Neural cell (in vitro differentiated cells): ENCODE results near the gene PARVG. TPM values are rescaled to one million over a fixed set of nuclear protein-coding genes. Genes with fewer than 3 reads are reported as not detected.
"Not testable (repeated sequence)": the region's sequence is repeated elsewhere in the genome, so short reads cannot be mapped to it uniquely, and the experiment has no call there.

Source experiments
- H2AFZ ChIP-seq: fragments of 200-600, 300-800 bp; sonication (generic), shearing (Covaris generic); 2 replicates; pipeline ENCODE4 v1.6.0; 2014; ENCODE audit warnings: low read depth, mild to moderate bottlenecking, antibody characterized with exemption, low read length, moderate library complexity
- H3F3A ChIP-seq: fragments of 200-600 bp; shearing (Covaris generic); 2 replicates; pipeline ENCODE4 v1.6.1; 2016; ENCODE audit warnings: mild to moderate bottlenecking, moderate library complexity, mixed read lengths, antibody characterized with exemption, low read length; ENCODE audit not compliant: insufficient read depth, poor library complexity, severe bottlenecking
- H3K27ac ChIP-seq: fragments of 200-600, 300-800 bp; sonication (generic), shearing (Covaris generic); 2 replicates; pipeline ENCODE4 v1.5.1; 2014; ENCODE audit warnings: mild to moderate bottlenecking, low read length, moderate library complexity
- H3K27me3 ChIP-seq: fragments of 300-800, 200-600 bp; sonication (generic), shearing (Covaris generic); 2 replicates; pipeline ENCODE4 v1.6.0; 2014; ENCODE audit warnings: mild to moderate bottlenecking, low read depth, low read length, moderate library complexity; ENCODE audit not compliant: insufficient read depth
- H3K36me3 ChIP-seq: fragments of 300-800, 200-600 bp; sonication (generic), shearing (Covaris generic); 2 replicates; pipeline ENCODE4 v1.5.1; 2014; ENCODE audit warnings: mild to moderate bottlenecking, antibody characterized with exemption, low read length, moderate library complexity; ENCODE audit not compliant: insufficient read depth
- H3K4me2 ChIP-seq: fragments of 300-800, 200-600 bp; sonication (generic), shearing (Covaris generic); 2 replicates; pipeline ENCODE4 v1.6.0; 2014; ENCODE audit warnings: mild to moderate bottlenecking, low read length
- H3K4me3 ChIP-seq: fragments of 300-800, 200-600 bp; sonication (generic), shearing (Covaris generic); 2 replicates; pipeline ENCODE4 v1.5.1; 2014; ENCODE audit warnings: mild to moderate bottlenecking, low read length, moderate library complexity
- H3K79me2 ChIP-seq: fragments of 200-600 bp; shearing (Covaris generic); replicated peaks from 2 replicates; pipeline ENCODE4 v1.6.0; 2014; ENCODE audit warnings: mild to moderate bottlenecking, low read length, moderate library complexity; ENCODE audit not compliant: insufficient read depth
- H3K9ac ChIP-seq: fragments of 300-800, 200-600 bp; sonication (generic), shearing (Covaris generic); 2 replicates; pipeline ENCODE4 v1.6.1; 2016; ENCODE audit warnings: mild to moderate bottlenecking, low read length, mixed read lengths
- H3K9me2 ChIP-seq: fragments of 200-600 bp; shearing (Covaris generic); 2 replicates; pipeline ENCODE4 v1.6.1; 2016; ENCODE audit warnings: mild to moderate bottlenecking, low read length, mixed read lengths; ENCODE audit not compliant: insufficient read depth
- H3K9me3 ChIP-seq: fragments of 200-600, 300-800 bp; sonication (generic), shearing (Covaris generic); 2 replicates; pipeline ENCODE4 v1.6.1; 2016; ENCODE audit warnings: mild to moderate bottlenecking, mixed run types, low read length, moderate library complexity, mixed read lengths
- H4K20me1 ChIP-seq: fragments of 200-600 bp; shearing (Covaris generic); 2 replicates; pipeline ENCODE4 v1.6.1; 2016; ENCODE audit warnings: mild to moderate bottlenecking, mixed run types; ENCODE audit not compliant: insufficient read depth
- EP300 ChIP-seq: fragments of 450-650 bp; conservative IDR thresholded peaks from 2 replicates; pipeline ENCODE4 v1.6.1; 2014; ENCODE audit warnings: antibody characterized with exemption, mild to moderate bottlenecking, moderate library complexity; ENCODE audit not compliant: poor library complexity, severe bottlenecking
- EZH2 ChIP-seq: fragments of 200-600, 300-800 bp; shearing (Covaris generic), sonication (generic); IDR thresholded peaks from 2 replicates; pipeline ENCODE4 v1.6.1; 2014; ENCODE audit warnings: antibody characterized with exemption, low read length, borderline replicate concordance, mild to moderate bottlenecking; ENCODE audit not compliant: insufficient read depth, poor library complexity, severe bottlenecking
- MXI1 ChIP-seq: fragments of 450-650 bp; conservative IDR thresholded peaks from 2 replicates; pipeline ENCODE4 v1.6.1; 2014; ENCODE audit warnings: antibody characterized with exemption, mild to moderate bottlenecking; ENCODE audit not compliant: poor library complexity, severe bottlenecking
- POLR2AphosphoS5 ChIP-seq: IDR thresholded peaks from 2 replicates; pipeline ENCODE4 v1.6.1; 2012
- SMC3 ChIP-seq: fragments of 450-650 bp; conservative IDR thresholded peaks from 2 replicates; pipeline ENCODE4 v1.6.1; 2014; ENCODE audit warnings: antibody characterized with exemption, mild to moderate bottlenecking, moderate library complexity; ENCODE audit not compliant: poor library complexity
- TAF1 ChIP-seq: IDR thresholded peaks from 2 replicates; pipeline ENCODE4 v1.6.1; 2012; ENCODE audit warnings: low read depth
- polyA plus RNA-seq: library from polyadenylated mRNA; depleted of rRNA; stranded (reverse); fragments of >200 nt; gene quantifications from 2 replicates; pipeline ENCODE4 v1.2.3, GENCODE V29; 2014
- TF ChIP-seq, protein P1 (sequence below): fragments of 450-650 bp; IDR thresholded peaks from 2 replicates; pipeline ENCODE4 v1.5.1; 2014; ENCODE audit warnings: antibody characterized with exemption, mild to moderate bottlenecking, moderate library complexity; ENCODE audit not compliant: poor library complexity, severe bottlenecking
- TF ChIP-seq, protein P2 (sequence below): IDR thresholded peaks from 2 replicates; pipeline ENCODE4 v1.6.1; 2012; ENCODE audit warnings: borderline replicate concordance

The PARVG gene
- polyA plus RNA-seq, 1 donor from 2014 or later = not detected

DNA sequence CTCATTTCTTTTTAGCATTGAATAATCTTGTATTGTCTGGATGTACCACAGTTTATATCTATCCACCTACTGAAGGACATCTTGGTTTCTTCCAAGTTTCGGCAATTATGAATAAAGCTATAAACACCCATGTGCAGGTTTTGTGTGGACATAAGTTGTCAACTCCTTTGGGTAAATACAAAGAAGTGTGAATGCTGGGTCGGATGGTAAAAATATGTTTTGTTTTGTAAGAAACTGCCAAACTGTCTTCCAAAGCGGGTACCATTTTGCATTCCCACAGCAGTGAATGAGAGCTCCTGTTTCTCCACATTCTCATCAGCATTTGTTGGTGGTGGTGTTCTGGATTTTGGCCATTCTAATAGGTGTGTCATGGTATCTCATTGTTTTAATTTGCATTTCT, 60.4 kb downstream of the PARVG start:
- not testable (repeated sequence) for H3K27me3 ChIP-seq, H3K27ac ChIP-seq, H3K4me2 ChIP-seq, H3F3A ChIP-seq, H3K4me3 ChIP-seq, H2AFZ ChIP-seq, H3K9ac ChIP-seq, H3K79me2 ChIP-seq, H3K9me3 ChIP-seq, H4K20me1 ChIP-seq, H3K9me2 ChIP-seq, H3K36me3 ChIP-seq

DNA sequence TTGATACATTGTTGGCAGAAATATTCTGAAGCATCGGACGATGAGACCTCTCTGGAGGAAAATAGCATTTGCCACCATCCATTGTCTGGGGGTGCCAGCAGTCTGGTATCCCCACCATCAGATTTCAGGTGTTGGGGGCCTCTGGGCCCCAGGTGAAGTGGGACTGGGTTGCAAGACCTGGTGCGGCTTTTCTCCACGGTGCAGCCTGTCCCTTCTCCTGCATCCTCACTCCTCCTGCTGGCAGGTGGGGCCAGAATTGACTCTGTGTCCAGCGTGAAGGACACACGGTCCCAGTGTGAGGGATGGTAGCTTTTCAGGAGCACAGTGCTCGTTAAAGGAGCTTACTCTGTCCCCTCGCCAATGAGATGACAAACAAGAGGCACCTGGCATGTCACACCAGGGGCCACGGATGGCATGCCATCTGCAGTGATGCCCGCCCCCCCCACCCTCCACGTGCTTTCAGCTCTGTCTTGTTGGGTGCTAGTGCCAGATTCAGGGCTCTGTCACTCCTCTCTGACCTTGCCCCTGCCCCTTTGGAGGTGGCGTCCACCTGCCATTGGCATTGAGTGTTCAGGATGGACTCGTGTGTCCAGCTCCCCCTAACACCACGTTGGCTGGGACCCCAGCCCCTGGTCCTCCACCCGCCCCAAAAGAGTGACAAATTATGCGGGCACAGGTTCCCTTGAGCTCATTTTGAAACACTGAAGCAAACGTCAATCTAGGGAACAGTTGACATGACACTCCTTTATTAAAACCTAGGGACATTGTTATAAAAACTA, 62.4 kb downstream of the PARVG start:
- H3K9me2 ChIP-seq = no peaks in the 10 kb centered on the region
- H3K4me3 ChIP-seq = no peak overlapping the region
- no peaks in the 10 kb centered on the region for H3K79me2 ChIP-seq
- H3K9ac ChIP-seq = no peak overlapping the region
- no peaks in the 10 kb centered on the region for H3K36me3 ChIP-seq
- no peak overlapping the region for H3K27ac ChIP-seq
- no peak overlapping the region for H3K4me2 ChIP-seq
- no peaks in the 10 kb centered on the region for H3F3A ChIP-seq
- no peaks in the 10 kb centered on the region for H3K27me3 ChIP-seq
- TF ChIP-seq EZH2 = no peak
- TF ChIP-seq EP300 = no peak
- no peak for TF ChIP-seq POLR2AphosphoS5
- TF ChIP-seq, protein P1, sequence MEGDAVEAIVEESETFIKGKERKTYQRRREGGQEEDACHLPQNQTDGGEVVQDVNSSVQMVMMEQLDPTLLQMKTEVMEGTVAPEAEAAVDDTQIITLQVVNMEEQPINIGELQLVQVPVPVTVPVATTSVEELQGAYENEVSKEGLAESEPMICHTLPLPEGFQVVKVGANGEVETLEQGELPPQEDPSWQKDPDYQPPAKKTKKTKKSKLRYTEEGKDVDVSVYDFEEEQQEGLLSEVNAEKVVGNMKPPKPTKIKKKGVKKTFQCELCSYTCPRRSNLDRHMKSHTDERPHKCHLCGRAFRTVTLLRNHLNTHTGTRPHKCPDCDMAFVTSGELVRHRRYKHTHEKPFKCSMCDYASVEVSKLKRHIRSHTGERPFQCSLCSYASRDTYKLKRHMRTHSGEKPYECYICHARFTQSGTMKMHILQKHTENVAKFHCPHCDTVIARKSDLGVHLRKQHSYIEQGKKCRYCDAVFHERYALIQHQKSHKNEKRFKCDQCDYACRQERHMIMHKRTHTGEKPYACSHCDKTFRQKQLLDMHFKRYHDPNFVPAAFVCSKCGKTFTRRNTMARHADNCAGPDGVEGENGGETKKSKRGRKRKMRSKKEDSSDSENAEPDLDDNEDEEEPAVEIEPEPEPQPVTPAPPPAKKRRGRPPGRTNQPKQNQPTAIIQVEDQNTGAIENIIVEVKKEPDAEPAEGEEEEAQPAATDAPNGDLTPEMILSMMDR = no peak
- no peak for TF ChIP-seq MXI1
- TF ChIP-seq SMC3 = no peak
- TF ChIP-seq TAF1 = no peak
- no peaks in the 10 kb centered on the region for H3K9me3 ChIP-seq
- no peak overlapping the region for H2AFZ ChIP-seq
- H4K20me1 ChIP-seq = no peaks in the 10 kb centered on the region

DNA sequence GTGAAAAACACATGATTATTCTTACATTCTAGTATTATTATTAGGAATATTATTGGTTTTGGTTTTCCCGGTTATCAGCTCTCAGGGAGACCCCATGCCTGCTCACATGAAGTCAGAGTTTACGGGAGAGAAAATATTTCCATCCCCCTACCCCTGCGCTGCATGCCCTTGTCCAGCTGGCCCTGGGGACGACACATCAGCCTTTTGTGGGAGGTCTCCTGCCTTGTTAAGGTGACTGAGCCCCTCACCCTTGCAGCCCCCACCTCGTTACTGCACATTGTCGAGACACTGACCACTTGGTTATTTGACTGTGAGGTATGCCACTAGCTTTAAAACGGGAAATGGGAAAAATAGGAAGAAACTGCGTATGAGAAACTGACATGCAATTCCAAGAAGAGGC, 63.0 kb downstream of the PARVG start:
- Histone ChIP-seq H3K9ac (no peak overlapping the region), H3K27ac (no peak overlapping the region), H3K9me3 (no peaks in the 10 kb centered on the region), H3K36me3 (no peaks in the 10 kb centered on the region), H2AFZ (no peak overlapping the region), H3K9me2 (no peaks in the 10 kb centered on the region), H3K27me3 (no peaks in the 10 kb centered on the region), H3K4me2 (no peak overlapping the region), H4K20me1 (no peaks in the 10 kb centered on the region), H3F3A (no peaks in the 10 kb centered on the region), H3K79me2 (no peaks in the 10 kb centered on the region), H3K4me3 (no peak overlapping the region)
- no peak for TF ChIP-seq POLR2AphosphoS5
- TF ChIP-seq, protein P2, sequence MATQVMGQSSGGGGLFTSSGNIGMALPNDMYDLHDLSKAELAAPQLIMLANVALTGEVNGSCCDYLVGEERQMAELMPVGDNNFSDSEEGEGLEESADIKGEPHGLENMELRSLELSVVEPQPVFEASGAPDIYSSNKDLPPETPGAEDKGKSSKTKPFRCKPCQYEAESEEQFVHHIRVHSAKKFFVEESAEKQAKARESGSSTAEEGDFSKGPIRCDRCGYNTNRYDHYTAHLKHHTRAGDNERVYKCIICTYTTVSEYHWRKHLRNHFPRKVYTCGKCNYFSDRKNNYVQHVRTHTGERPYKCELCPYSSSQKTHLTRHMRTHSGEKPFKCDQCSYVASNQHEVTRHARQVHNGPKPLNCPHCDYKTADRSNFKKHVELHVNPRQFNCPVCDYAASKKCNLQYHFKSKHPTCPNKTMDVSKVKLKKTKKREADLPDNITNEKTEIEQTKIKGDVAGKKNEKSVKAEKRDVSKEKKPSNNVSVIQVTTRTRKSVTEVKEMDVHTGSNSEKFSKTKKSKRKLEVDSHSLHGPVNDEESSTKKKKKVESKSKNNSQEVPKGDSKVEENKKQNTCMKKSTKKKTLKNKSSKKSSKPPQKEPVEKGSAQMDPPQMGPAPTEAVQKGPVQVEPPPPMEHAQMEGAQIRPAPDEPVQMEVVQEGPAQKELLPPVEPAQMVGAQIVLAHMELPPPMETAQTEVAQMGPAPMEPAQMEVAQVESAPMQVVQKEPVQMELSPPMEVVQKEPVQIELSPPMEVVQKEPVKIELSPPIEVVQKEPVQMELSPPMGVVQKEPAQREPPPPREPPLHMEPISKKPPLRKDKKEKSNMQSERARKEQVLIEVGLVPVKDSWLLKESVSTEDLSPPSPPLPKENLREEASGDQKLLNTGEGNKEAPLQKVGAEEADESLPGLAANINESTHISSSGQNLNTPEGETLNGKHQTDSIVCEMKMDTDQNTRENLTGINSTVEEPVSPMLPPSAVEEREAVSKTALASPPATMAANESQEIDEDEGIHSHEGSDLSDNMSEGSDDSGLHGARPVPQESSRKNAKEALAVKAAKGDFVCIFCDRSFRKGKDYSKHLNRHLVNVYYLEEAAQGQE = no peak
